ENCODE results near the gene LINGO1. TPM values are rescaled to one million over a fixed set of nuclear protein-coding genes. Genes with fewer than 3 reads are reported as not detected.

LINGO1 gene
- polyA plus RNA-seq, 1 of the 3 experiments (the other 2 are of a cell fraction) = 0.56 TPM

GRCh38 chr15:77631745-77632533, 773 bp downstream of the LINGO1 start:
- 20% methylated on average over 9 of the region's 47 CpGs for WGBS (ENCODE audit: low lambda C conversion rate)
- Histone ChIP-seq H3K9me2 (no peaks in the 10 kb centered on the region), H2AFZ (ENCODE audit: low read depth) (no peak overlapping the region), H4K20me1 (ENCODE audit: insufficient read depth) (no peaks in the 10 kb centered on the region), H3K4me1 (ENCODE audit: control insufficient read depth in 1 of 2, insufficient read depth in 2 of 2, low read depth in 1 of 2, low read length in 1 of 2) (peaks cover 0 to 43% of the 10 kb centered on the region in 2 experiments; a peak in 2 of 4 replicates), H3F3A (replicated peaks; ENCODE audit: insufficient read depth) (no peaks in the 10 kb centered on the region), H3K79me2 (ENCODE audit: insufficient read depth) (no peaks in the 10 kb centered on the region), H3K27me3 (ENCODE audit: insufficient read depth) (peaks cover 45% of the 10 kb centered on the region), H3K9me3 (no peaks in the 10 kb centered on the region), H3K4me3 (ENCODE audit: low read depth in 2 of 2, low read length in 1 of 2) (peak overlapping the region; percentile 26 to 47; a peak in 3 of 4 replicates), H3K36me3 (replicated peaks in 1 of 2; ENCODE audit: control insufficient read depth in 1 of 2, insufficient read depth in 2 of 2, low read length in 1 of 2) (no peaks in the 10 kb centered on the region), H3K9ac (no peak overlapping the region), H3K27ac (ENCODE audit: low read depth in 2 of 2, low read length in 1 of 2) (no peak overlapping the region; a peak in 1 of 4 replicates), H3K4me2 (peak overlapping the region; percentile 68; the same call in 1 of the 2 replicates)
- CTCF ChIA-PET = interaction anchor here (0.7 to 15.7 kb wide), 16 partner anchors 9 to 523 kb away, joined by 3 to 458 read pairs (median 6); no protein-coding TSS in a partner anchor
- DNase-seq = no peak
- POLR2A ChIA-PET = interaction anchor here (1.4 kb wide), 1 partner anchor 25 kb away, joined by 3 read pairs; no protein-coding TSS in a partner anchor
- TF ChIP-seq YY1 (IDR thresholded peaks at IDR 0.05; ENCODE audit: low read depth) (no peak), EZH2phosphoT487 (IDR thresholded peaks at IDR 0.05; ENCODE audit: borderline replicate concordance, low read depth) (peak; percentile 65; the same call in 1 of the 2 replicates), TCF12 (IDR thresholded peaks at IDR 0.05) (no peak), USF1 (IDR thresholded peaks at IDR 0.05; ENCODE audit: borderline replicate concordance, low read depth) (no peak), REST (IDR thresholded peaks at IDR 0.05; ENCODE audit: low read depth, low read length) (no peak)

GRCh38 chr15:77630956-77631744, 1.6 kb downstream of the LINGO1 start:
- H3K4me3 ChIP-seq (ENCODE audit: low read depth in 2 of 2, low read length in 1 of 2) = no peak overlapping the region; a peak in 2 of 4 replicates
- H3K27ac ChIP-seq (ENCODE audit: low read depth in 2 of 2, low read length in 1 of 2) = no peak overlapping the region; a peak in 1 of 4 replicates
- no peaks in the 10 kb centered on the region for H3F3A ChIP-seq (replicated peaks; ENCODE audit: insufficient read depth)
- peaks cover 39% of the 10 kb centered on the region for H3K27me3 ChIP-seq (ENCODE audit: insufficient read depth)
- no peak overlapping the region for H2AFZ ChIP-seq (ENCODE audit: low read depth)
- H3K9me2 ChIP-seq = no peaks in the 10 kb centered on the region
- WGBS (ENCODE audit: low lambda C conversion rate) = 63% methylated on average over 13 of the region's 20 CpGs
- peaks cover 0 to 43% of the 10 kb centered on the region in 2 experiments; a peak in 2 of 4 replicates for H3K4me1 ChIP-seq (ENCODE audit: control insufficient read depth in 1 of 2, insufficient read depth in 2 of 2, low read depth in 1 of 2, low read length in 1 of 2)
- DNase-seq = peak; percentile 62
- H3K9ac ChIP-seq = no peak overlapping the region
- H3K4me2 ChIP-seq = no peak overlapping the region
- H4K20me1 ChIP-seq (ENCODE audit: insufficient read depth) = no peaks in the 10 kb centered on the region
- TF ChIP-seq FOXM1 (IDR thresholded peaks at IDR 0.05; ENCODE audit: low read depth) (no peak), CHD2 (IDR thresholded peaks at IDR 0.05; ENCODE audit: low read length, partially characterized antibody) (no peak), FOSL2 (IDR thresholded peaks at IDR 0.05; ENCODE audit: borderline replicate concordance, low read depth) (no peak), FOXJ3 (CRISPR knock-in tag; IDR thresholded peaks at IDR 0.05) (no peak)
- ChIA-PET CTCF (interaction anchor here (0.7 to 15.7 kb wide), 17 partner anchors 8 to 523 kb away, joined by 3 to 458 read pairs (median 6); no protein-coding TSS in a partner anchor), POLR2A (interaction anchor here (1.4 kb wide), 1 partner anchor 24 kb away, joined by 3 read pairs; no protein-coding TSS in a partner anchor)
- no peaks in the 10 kb centered on the region for H3K9me3 ChIP-seq
- no peaks in the 10 kb centered on the region for H3K36me3 ChIP-seq (replicated peaks in 1 of 2; ENCODE audit: control insufficient read depth in 1 of 2, insufficient read depth in 2 of 2, low read length in 1 of 2)
- H3K79me2 ChIP-seq (ENCODE audit: insufficient read depth) = no peaks in the 10 kb centered on the region

All from SK-N-SH (cell line).